Measurements from ENCODE around the gene MPL.

The MPL gene

DNA sequence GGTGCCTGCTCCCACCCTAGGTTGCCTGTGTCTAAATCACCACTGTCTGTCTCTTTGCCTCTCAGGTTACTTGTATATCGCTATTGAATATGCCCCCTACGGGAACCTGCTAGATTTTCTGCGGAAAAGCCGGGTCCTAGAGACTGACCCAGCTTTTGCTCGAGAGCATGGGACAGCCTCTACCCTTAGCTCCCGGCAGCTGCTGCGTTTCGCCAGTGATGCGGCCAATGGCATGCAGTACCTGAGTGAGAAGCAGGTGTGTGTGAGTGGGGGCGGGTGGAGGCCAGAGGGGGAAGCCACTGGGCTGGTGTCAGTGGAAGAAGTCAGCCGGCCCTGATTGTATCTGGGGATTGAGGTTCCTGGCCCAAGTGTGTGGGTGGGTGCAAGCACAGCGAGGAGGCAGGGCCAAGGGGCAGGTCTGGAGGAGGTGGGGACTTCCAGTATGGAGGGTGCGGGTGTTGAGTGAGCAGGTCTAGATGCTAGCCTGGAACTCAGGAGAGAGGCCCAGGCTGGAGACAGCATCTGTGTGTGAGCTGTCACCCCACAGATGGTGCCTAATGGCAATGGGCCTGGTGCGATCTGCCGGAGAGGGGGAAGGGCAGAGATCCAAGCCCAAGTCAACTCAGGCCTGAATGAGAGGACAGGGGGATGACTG lies 19.7 kb upstream of the MPL start:
- TF ChIP-seq SPI1 (IDR thresholded peaks at IDR 0.05; ENCODE audit: borderline replicate concordance, low read depth) (no peak), POLR2AphosphoS5 (IDR thresholded peaks at IDR 0.05; ENCODE audit: low read depth) (no peak), GABPA (IDR thresholded peaks at IDR 0.05; ENCODE audit: low read depth) (no peak)
- TF ChIP-seq, protein P1, sequence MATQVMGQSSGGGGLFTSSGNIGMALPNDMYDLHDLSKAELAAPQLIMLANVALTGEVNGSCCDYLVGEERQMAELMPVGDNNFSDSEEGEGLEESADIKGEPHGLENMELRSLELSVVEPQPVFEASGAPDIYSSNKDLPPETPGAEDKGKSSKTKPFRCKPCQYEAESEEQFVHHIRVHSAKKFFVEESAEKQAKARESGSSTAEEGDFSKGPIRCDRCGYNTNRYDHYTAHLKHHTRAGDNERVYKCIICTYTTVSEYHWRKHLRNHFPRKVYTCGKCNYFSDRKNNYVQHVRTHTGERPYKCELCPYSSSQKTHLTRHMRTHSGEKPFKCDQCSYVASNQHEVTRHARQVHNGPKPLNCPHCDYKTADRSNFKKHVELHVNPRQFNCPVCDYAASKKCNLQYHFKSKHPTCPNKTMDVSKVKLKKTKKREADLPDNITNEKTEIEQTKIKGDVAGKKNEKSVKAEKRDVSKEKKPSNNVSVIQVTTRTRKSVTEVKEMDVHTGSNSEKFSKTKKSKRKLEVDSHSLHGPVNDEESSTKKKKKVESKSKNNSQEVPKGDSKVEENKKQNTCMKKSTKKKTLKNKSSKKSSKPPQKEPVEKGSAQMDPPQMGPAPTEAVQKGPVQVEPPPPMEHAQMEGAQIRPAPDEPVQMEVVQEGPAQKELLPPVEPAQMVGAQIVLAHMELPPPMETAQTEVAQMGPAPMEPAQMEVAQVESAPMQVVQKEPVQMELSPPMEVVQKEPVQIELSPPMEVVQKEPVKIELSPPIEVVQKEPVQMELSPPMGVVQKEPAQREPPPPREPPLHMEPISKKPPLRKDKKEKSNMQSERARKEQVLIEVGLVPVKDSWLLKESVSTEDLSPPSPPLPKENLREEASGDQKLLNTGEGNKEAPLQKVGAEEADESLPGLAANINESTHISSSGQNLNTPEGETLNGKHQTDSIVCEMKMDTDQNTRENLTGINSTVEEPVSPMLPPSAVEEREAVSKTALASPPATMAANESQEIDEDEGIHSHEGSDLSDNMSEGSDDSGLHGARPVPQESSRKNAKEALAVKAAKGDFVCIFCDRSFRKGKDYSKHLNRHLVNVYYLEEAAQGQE (IDR thresholded peaks at IDR 0.05; ENCODE audit: insufficient replicate concordance, low read depth), result no peak
- TF ChIP-seq, protein P2, sequence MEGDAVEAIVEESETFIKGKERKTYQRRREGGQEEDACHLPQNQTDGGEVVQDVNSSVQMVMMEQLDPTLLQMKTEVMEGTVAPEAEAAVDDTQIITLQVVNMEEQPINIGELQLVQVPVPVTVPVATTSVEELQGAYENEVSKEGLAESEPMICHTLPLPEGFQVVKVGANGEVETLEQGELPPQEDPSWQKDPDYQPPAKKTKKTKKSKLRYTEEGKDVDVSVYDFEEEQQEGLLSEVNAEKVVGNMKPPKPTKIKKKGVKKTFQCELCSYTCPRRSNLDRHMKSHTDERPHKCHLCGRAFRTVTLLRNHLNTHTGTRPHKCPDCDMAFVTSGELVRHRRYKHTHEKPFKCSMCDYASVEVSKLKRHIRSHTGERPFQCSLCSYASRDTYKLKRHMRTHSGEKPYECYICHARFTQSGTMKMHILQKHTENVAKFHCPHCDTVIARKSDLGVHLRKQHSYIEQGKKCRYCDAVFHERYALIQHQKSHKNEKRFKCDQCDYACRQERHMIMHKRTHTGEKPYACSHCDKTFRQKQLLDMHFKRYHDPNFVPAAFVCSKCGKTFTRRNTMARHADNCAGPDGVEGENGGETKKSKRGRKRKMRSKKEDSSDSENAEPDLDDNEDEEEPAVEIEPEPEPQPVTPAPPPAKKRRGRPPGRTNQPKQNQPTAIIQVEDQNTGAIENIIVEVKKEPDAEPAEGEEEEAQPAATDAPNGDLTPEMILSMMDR (IDR thresholded peaks at IDR 0.05; ENCODE audit: insufficient read depth, low read length), result no peak

DNA sequence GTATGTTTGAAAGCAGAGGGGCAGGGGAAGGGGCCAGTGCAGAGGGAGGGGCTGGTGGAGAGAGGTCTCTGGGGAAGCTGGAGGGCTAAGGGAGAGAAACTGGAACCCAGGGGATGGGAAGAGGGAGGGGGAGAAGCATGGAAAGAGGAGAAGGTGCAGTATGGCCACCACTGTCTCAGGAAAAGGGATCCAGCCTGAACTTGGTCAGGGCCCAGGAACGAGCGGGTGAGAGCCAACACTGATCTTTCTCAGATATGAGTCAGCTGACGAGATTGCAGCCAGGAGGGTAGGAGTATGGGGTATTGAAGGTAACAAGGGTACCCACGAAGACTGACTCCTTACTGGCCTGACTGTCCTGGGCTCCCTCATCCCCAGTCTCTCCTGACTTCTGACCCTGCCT lies 18.8 kb upstream of the MPL start:
- Histone ChIP-seq H3K4me3 (replicated peaks; ENCODE audit: insufficient read depth, low read length) (no peak overlapping the region), H3K27ac (replicated peaks) (no peak overlapping the region), H3K27me3 (ENCODE audit: insufficient read depth, poor library complexity, severe bottlenecking) (no peaks in the 10 kb centered on the region)
- TF ChIP-seq, protein P2 (IDR thresholded peaks at IDR 0.05; ENCODE audit: insufficient read depth, low read length), result no peak
- TF ChIP-seq GABPA (IDR thresholded peaks at IDR 0.05; ENCODE audit: low read depth), result no peak
- TF ChIP-seq, protein P1 (IDR thresholded peaks at IDR 0.05; ENCODE audit: insufficient replicate concordance, low read depth), result no peak
- TF ChIP-seq SPI1 (IDR thresholded peaks at IDR 0.05; ENCODE audit: borderline replicate concordance, low read depth), result no peak
- TF ChIP-seq POLR2AphosphoS5 (IDR thresholded peaks at IDR 0.05; ENCODE audit: low read depth), result no peak
- DNase-seq (ENCODE audit: low read depth in 1 of 2, low spot score in 1 of 2), result no peak

More for the DNA sequence above, 19.7 kb upstream of the MPL start:
- no peak for DNase-seq (ENCODE audit: low read depth in 1 of 2, low spot score in 1 of 2)
- H3K27ac ChIP-seq (replicated peaks), result no peak overlapping the region
- H3K27me3 ChIP-seq (ENCODE audit: insufficient read depth, poor library complexity, severe bottlenecking), result no peaks in the 10 kb centered on the region
- no peak overlapping the region for H3K4me3 ChIP-seq (replicated peaks; ENCODE audit: insufficient read depth, low read length)

DNA sequence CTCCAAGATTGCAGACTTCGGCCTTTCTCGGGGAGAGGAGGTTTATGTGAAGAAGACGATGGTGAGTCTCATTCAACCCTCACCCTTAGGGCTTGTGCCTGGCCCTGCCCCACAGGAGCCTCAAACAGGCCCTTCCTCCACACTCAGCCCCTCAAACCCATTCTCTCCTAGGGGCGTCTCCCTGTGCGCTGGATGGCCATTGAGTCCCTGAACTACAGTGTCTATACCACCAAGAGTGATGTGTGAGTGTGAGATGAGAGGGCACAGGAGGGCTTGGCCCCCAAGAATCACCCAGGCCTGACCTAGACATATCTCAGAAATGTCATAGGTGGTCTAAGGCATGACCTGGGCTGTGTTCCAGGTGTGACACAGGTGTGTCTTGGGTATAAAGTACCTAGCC lies 18.3 kb upstream of the MPL start:
- Histone ChIP-seq H3K27ac (replicated peaks) (no peak overlapping the region), H3K27me3 (ENCODE audit: insufficient read depth, poor library complexity, severe bottlenecking) (no peaks in the 10 kb centered on the region), H3K4me3 (replicated peaks; ENCODE audit: insufficient read depth, low read length) (no peak overlapping the region)
- DNase-seq (ENCODE audit: low read depth in 1 of 2, low spot score in 1 of 2), result no peak
- no peak for TF ChIP-seq POLR2AphosphoS5 (IDR thresholded peaks at IDR 0.05; ENCODE audit: low read depth)
- TF ChIP-seq, protein P1 (IDR thresholded peaks at IDR 0.05; ENCODE audit: insufficient replicate concordance, low read depth), result no peak
- no peak for TF ChIP-seq GABPA (IDR thresholded peaks at IDR 0.05; ENCODE audit: low read depth)
- TF ChIP-seq, protein P2 (IDR thresholded peaks at IDR 0.05; ENCODE audit: insufficient read depth, low read length), result no peak
- no peak for TF ChIP-seq SPI1 (IDR thresholded peaks at IDR 0.05; ENCODE audit: borderline replicate concordance, low read depth)

Data from HL-60 (cell line).